Activated CD4-positive, alpha-beta T cell treated with anti-CD3 and anti-CD28 coated beads, Interleukin-2, amount 50 U/mL, for 48 hours (primary cell): ENCODE measurements around the gene SEC14L3.

Experiments
- DNase-seq, 2 experiments: peaks; one replicate each; pipeline ENCODE4 v3.0.0-alpha.2; 2020

SEC14L3 gene

GRCh38 chr22:30471616-30472318 lies at the start of gene SEC14L3:
Gene SEC14L3 (minus strand): TSS chr22:30472017. CDS start chr22:30471958, 59 bp downstream.
- DNase-seq = no peak

- DNase-seq = no peak
These were observed 48.1 kb upstream of the SEC14L3 start for GRCh38 chr22:30519842-30520425.

- DNase-seq = no peak
These were observed 44.9 kb upstream of the SEC14L3 start for GRCh38 chr22:30516731-30517130.

- DNase-seq = no peak
These were observed 44.5 kb upstream of the SEC14L3 start for GRCh38 chr22:30516273-30516672.

- DNase-seq = no peak
These were observed 42.4 kb upstream of the SEC14L3 start for GRCh38 chr22:30514252-30514651.

GRCh38 chr22:30513462-30513861 lies 41.6 kb upstream of the SEC14L3 start:
- no peak for DNase-seq

GRCh38 chr22:30511911-30512310 lies 40.1 kb upstream of the SEC14L3 start:
- no peak for DNase-seq

GRCh38 chr22:30511109-30511508 lies 39.3 kb upstream of the SEC14L3 start:
- no peak for DNase-seq

GRCh38 chr22:30508216-30508615 lies 36.4 kb upstream of the SEC14L3 start:
- no peak for DNase-seq

- DNase-seq = no peak
These were observed 35.9 kb upstream of the SEC14L3 start for GRCh38 chr22:30507670-30508069.

- DNase-seq = no peak
These were observed 34.7 kb upstream of the SEC14L3 start for GRCh38 chr22:30506507-30506968.

GRCh38 chr22:30503551-30503950 lies 31.7 kb upstream of the SEC14L3 start:
- DNase-seq = no peak

GRCh38 chr22:30502911-30503310 lies 31.1 kb upstream of the SEC14L3 start:
- DNase-seq = no peak

GRCh38 chr22:30502153-30502552 lies 30.3 kb upstream of the SEC14L3 start:
- DNase-seq = no peak

GRCh38 chr22:30500628-30501027 lies 28.8 kb upstream of the SEC14L3 start:
- DNase-seq = no peak

GRCh38 chr22:30497466-30498150 lies 25.8 kb upstream of the SEC14L3 start:
- DNase-seq = no peak

GRCh38 chr22:30495041-30495784 lies 23.4 kb upstream of the SEC14L3 start:
- DNase-seq = no peak

- DNase-seq = no peak
These were observed 20.3 kb upstream of the SEC14L3 start for GRCh38 chr22:30492144-30492543.

GRCh38 chr22:30491381-30491780 lies 19.6 kb upstream of the SEC14L3 start:
- DNase-seq = no peak

GRCh38 chr22:30490399-30490798 lies 18.6 kb upstream of the SEC14L3 start:
- DNase-seq = no peak

- DNase-seq = no peak
These were observed 16.3 kb upstream of the SEC14L3 start for GRCh38 chr22:30488121-30488520.

- no peak for DNase-seq
These were observed 14.9 kb upstream of the SEC14L3 start for GRCh38 chr22:30486661-30487115.

- no peak for DNase-seq
These were observed 14.3 kb upstream of the SEC14L3 start for GRCh38 chr22:30486118-30486517.
